ENCODE measurements around the gene TMEM45A. TPM values are rescaled to one million over a fixed set of nuclear protein-coding genes. Genes with fewer than 3 reads are reported as not detected.

TMEM45A gene
- total RNA-seq, 2 donors from 2014 or later, result 13.5 to 14.3 TPM

DNA sequence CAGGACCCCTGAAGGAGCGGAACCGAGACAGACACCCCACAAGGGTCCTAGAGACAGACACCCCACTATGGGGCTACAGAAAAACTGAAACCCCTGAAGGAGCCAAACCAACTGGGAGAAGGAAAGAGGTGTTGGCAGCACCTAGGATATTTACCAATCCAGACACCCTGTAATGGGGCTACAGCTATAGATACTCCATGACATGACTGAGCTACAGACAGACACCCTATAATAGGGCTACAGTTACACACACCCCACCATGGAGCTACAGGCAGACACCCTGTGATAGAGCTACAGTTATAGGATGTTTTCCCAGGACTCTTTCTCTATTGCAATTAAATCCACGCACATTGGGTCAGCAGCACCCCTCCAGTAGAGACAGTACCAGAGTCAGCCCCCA, 94.4 kb downstream of the TMEM45A start:
- no peaks in the 10 kb centered on the region for H3K27me3 ChIP-seq
- H3K4me3 ChIP-seq, result no peak overlapping the region
- DNase-seq (ENCODE audit: low spot score), result no peak
- TF ChIP-seq, protein P1, sequence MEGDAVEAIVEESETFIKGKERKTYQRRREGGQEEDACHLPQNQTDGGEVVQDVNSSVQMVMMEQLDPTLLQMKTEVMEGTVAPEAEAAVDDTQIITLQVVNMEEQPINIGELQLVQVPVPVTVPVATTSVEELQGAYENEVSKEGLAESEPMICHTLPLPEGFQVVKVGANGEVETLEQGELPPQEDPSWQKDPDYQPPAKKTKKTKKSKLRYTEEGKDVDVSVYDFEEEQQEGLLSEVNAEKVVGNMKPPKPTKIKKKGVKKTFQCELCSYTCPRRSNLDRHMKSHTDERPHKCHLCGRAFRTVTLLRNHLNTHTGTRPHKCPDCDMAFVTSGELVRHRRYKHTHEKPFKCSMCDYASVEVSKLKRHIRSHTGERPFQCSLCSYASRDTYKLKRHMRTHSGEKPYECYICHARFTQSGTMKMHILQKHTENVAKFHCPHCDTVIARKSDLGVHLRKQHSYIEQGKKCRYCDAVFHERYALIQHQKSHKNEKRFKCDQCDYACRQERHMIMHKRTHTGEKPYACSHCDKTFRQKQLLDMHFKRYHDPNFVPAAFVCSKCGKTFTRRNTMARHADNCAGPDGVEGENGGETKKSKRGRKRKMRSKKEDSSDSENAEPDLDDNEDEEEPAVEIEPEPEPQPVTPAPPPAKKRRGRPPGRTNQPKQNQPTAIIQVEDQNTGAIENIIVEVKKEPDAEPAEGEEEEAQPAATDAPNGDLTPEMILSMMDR (IDR thresholded peaks at IDR 0.05), result no peak
- no peaks in the 10 kb centered on the region for H3K4me1 ChIP-seq
- no peaks in the 10 kb centered on the region for H3K9me3 ChIP-seq
- no peaks in the 10 kb centered on the region for H3K36me3 ChIP-seq
- no peak overlapping the region for H3K27ac ChIP-seq

DNA sequence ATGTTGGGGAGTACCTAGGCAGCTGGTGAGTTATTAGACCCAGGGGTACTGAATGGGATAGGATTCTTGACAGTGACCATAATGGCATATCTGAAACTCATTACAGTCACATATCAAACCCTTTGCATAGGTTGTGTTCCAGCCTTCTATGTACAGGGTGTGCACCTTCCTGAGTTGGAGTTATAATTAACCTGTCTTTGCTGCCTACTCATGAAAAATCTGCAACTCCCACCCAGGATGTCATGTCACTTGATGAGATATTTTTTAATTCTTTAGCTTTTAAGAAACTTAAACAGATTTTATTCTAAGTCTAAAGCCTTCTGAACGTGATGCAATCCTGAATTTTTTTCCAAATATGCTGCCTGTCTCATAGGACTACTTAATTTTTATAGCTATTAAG, 95.8 kb downstream of the TMEM45A start:
- H3K27me3 ChIP-seq, result no peaks in the 10 kb centered on the region
- no peak overlapping the region for H3K27ac ChIP-seq
- TF ChIP-seq, protein P1 (IDR thresholded peaks at IDR 0.05), result no peak
- no peaks in the 10 kb centered on the region for H3K9me3 ChIP-seq
- DNase-seq (ENCODE audit: low spot score), result no peak
- H3K4me3 ChIP-seq, result no peak overlapping the region
- no peaks in the 10 kb centered on the region for H3K4me1 ChIP-seq
- no peaks in the 10 kb centered on the region for H3K36me3 ChIP-seq

DNA sequence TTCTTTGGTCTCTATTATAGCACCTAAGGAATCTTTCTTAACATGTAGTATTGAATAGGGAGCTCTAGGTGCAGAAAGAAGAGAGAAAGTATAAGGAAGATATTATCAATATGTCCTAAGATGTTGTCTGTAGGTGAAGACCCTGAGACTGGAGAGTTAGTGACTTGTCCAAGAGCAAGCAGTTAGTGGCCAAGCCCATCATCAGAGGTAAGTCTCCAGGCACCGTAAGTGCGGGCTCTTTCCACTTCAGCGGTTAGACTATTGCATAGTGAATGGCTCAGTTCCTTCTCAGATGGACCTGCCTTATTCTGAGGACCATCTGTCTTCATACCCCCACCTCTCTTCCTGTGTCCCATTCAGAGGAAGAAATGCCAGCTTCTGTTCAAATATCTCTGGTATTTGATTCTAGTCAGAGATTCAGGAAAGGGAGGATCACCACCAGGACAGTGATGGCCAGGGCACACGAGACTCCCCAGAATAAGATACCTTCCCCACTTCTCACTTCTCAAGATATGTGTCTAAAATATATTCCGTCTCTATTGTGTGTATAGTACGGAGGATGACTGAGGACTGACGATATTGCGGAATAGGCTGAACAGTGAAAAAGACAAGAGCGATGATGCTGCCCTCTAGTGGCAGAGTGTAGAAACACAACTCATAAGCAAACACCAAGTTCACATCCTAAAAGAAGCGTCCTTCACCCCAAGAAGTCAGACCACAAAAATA, 97.9 kb downstream of the TMEM45A start:
- peak; percentile 75 for DNase-seq (ENCODE audit: low spot score)
- TF ChIP-seq, protein P1 (IDR thresholded peaks at IDR 0.05), result peak; percentile 79 to 86
- H3K4me3 ChIP-seq, result no peak overlapping the region

DNA sequence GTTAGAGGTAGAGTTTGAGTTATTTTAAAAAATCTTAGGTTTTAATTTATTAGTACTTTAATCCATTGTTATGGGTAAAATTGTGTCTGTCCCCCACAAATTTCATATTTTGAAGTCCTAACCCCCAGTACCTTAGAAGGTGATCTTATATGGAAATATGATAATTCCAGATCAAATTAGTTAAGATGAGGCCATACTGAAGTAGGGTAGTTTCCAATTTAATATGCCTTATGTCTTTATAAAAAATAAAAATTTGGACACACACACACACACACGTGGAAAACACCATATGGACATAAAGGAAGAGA, 98.4 kb downstream of the TMEM45A start:
- Histone ChIP-seq H3K4me1 (no peaks in the 10 kb centered on the region), H3K9me3 (no peaks in the 10 kb centered on the region), H3K4me3 (no peak overlapping the region), H3K27me3 (no peaks in the 10 kb centered on the region), H3K36me3 (no peaks in the 10 kb centered on the region), H3K27ac (no peak overlapping the region)
- TF ChIP-seq, protein P1 (IDR thresholded peaks at IDR 0.05), result no peak
- DNase-seq (ENCODE audit: low spot score), result no peak

More for the DNA sequence above, 97.9 kb downstream of the TMEM45A start:
- Histone ChIP-seq H3K9me3 (no peaks in the 10 kb centered on the region), H3K4me1 (no peaks in the 10 kb centered on the region), H3K36me3 (no peaks in the 10 kb centered on the region), H3K27ac (no peak overlapping the region), H3K27me3 (no peaks in the 10 kb centered on the region)

DNA sequence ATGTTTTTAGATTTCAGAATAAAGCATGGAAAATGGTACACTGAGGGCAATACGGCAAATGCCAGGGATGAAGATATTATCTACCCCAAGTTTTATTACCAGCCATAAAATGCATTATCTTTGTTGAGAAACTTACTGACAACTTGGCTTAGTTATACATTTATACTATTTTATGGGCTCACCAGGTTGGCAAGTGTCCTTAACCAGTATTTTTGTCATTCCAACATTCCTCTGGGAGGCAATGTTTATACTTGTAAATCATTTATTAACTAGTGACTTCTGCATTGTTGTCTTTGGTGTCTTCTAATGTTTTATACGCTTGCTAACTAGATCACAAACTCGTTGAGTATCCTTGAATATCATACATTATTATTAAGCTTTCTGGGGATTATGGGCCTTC, 99.0 kb downstream of the TMEM45A start:
- H3K4me1 ChIP-seq, result no peaks in the 10 kb centered on the region
- H3K36me3 ChIP-seq, result no peaks in the 10 kb centered on the region
- H3K27me3 ChIP-seq, result no peaks in the 10 kb centered on the region
- no peak overlapping the region for H3K4me3 ChIP-seq
- DNase-seq (ENCODE audit: low spot score), result no peak
- no peaks in the 10 kb centered on the region for H3K9me3 ChIP-seq
- TF ChIP-seq, protein P1 (IDR thresholded peaks at IDR 0.05), result no peak
- no peak overlapping the region for H3K27ac ChIP-seq

Data from right atrium auricular region (tissue), 2 donors.